GM19455 (cell line): ENCODE results near the gene DNAJC1.
"Not testable (repeated sequence)": the region's sequence is repeated elsewhere in the genome, so short reads cannot be mapped to it uniquely, and the experiment has no call there.

Source experiments
- ATAC-seq: cut with Tn5 transposase; IDR thresholded peaks from one replicate; pipeline ENCODE4 v1.9.1; 2021; ENCODE audit not compliant: unreplicated experiment

DNAJC1 gene

DNA sequence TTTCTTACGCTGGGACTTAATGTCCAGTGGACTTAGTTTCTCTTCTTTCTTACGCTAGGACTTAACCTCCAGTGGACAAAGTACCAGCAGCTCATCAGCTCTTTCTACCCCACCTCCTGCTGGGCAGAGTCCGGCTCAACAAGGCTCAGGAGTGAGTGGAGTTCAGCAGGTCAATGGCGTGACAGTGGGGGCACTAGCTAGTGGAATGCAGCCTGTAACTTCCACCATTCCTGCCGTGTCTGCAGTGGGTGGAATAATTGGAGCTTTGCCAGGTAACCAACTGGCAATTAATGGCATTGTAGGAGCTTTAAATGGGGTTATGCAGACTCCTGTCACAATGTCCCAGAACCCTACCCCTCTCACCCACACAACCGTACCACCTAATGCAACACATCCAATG, 269.8 kb downstream of the DNAJC1 start:
- ATAC-seq: no peak

GRCh38 chr10:21732067-21732772, 271.3 kb downstream of the DNAJC1 start:
- peak; percentile 82 for ATAC-seq

GRCh38 chr10:21728618-21729017, 274.9 kb downstream of the DNAJC1 start:
- no peak for ATAC-seq

DNA sequence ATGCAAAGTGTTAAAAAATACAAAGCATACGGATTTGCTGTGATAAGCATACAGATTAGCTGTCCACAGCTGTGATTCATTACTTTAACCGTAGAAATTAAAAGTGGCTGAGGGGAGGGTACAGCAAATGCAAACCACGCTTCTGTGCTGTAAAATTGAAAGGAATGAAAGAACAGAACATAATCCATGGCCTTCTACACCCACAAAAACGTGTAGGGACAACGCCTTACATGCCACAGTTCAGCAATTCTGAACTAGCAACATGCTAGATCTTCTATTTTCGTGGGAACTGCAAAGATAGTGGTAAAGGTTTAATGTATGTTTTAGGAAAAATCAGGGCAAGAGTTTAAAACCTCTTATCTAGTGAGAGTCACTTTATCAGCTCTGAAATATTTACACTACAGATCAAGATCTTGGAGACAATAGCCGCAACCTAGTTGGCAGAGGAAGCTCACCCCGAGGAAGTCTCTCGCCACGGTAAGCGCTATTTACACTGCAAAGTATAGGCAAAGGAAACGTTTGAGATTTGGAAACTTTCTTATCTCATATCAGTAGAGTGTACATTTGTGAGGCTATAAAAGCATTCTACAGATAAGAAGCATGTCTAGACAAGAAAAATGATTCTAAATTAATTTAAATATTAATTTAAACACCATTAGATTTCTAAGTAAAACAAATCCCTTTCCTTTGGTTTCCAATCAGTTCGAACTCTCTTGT, 275.9 kb downstream of the DNAJC1 start:
- ATAC-seq: no peak

GRCh38 chr10:21726601-21727225, 276.8 kb downstream of the DNAJC1 start:
- ATAC-seq: no peak

DNA sequence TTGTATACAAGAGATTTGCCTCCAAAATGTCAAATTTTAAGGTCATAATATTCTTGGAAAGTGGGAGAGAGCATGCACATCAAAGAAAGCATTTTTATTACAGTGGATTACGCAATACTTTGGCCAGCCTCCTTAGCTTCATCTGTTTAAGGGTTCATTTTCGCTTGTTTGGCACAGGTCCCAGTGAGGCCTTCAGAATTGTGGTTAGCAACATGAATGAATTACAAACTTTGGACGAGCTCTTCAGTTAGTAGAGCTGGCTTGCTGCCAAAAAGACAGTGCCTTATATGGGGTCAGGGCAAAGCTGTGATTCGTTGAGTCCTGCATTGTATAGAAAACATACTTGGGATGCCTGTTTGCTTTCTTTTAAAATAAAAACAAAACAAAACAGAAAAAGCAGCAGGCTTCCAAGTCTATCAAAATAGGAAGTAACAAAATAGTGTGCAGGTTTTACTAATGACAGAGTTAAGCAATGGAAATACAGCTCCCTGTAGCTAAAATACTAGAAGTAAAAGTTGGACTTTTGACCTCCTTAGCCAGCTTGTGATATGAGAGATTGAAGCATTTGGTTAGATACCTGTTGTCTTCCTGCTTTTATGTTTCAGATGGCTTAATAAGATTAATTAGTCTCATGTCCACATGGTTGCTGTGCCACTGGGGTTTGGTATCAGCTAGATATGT, 278.7 kb downstream of the DNAJC1 start:
- no peak for ATAC-seq

- no peak for ATAC-seq
These were observed 279.4 kb downstream of the DNAJC1 start for GRCh38 chr10:21724020-21724589.

DNA sequence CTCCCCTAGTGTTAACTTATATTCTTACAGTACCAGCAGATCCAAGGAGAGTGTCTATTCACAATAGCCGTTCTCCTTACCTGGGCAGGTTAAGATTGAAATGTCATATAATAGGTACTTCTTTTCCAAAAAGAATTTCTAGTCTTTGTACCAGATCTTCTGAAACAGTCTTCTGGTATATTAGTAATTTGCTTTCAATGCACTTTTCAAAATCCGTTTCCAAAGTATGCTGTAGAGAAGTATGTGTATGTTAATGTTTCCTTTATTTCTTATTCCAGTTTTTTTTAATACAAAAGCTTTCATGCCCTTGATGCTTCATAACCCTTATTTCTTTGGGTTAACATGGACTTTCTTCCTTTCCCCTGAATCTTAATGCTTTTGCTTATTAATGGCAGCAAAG, 281.3 kb downstream of the DNAJC1 start:
- no peak for ATAC-seq

DNA sequence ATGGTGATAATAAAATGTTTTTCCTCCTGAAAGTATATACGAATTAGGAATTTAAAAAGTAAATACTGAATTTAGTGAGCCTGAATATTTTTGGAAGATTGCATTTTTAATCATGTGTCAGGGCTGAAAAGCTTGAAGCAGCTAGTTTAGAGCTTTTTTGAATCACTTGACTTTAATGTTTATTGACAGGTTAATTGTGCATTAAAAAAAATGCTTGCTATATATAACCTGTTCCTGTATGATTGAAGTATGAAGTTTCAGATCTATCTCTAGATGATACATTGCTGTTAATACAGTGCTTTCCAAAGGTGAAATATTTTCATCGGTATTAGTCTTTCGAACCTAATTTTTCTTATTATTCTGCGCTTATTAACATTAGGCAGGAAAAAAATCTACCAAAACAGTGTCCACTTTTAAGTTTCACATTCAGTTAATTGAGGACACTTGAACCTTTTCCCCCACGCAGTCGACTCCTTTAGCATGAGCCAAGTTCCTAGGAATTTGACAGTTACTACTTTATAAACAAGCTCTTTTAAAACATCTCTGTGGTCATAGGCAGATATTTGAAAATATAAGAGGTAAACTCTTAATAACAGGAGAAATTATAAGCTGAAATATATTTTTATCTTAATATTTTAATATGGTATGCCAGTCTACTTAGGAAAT, 282.4 kb downstream of the DNAJC1 start:
- ATAC-seq: no peak

GRCh38 chr10:21720090-21720489, 283.4 kb downstream of the DNAJC1 start:
- ATAC-seq: no peak

DNA sequence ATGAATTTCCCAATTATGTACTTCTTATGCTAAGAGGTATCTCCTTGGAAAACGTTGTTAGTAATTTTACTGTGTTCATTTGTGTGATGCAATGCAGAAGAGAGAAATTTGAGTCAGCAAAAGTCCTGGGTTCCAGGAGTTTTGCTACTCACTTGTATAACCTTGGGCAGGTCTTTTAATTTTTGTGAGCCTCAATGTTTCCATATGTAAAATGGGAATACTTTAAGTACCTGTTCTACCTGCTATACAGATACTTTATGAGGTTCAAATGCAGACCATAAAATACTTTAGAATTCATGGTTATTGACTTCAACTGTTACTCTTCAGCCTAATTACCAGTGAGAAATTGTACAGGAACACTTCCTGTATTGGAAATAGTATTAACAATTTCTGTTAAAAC, 284.0 kb downstream of the DNAJC1 start:
- ATAC-seq: no peak

- not testable (repeated sequence) for ATAC-seq
These were observed 286.0 kb downstream of the DNAJC1 start for GRCh38 chr10:21717437-21718054.

GRCh38 chr10:21715531-21716195, 287.9 kb downstream of the DNAJC1 start:
- no peak for ATAC-seq

GRCh38 chr10:21712975-21713374, 290.6 kb downstream of the DNAJC1 start:
- ATAC-seq: no peak

- ATAC-seq: no peak
These were observed 296.0 kb downstream of the DNAJC1 start for GRCh38 chr10:21707498-21707897.
